Liver (tissue), 9 donors: ENCODE measurements around the gene PRKCSH. TPM values are rescaled to one million over a fixed set of nuclear protein-coding genes. Genes with fewer than 3 reads are reported as not detected.

Experiments
- DNase-seq: peaks from one replicate; pipeline ENCODE4 v3.0.0-alpha.2; 2017; ENCODE audit warnings: low spot score
- H3K27ac ChIP-seq, 2 donors: one replicate each; pipeline ENCODE4 v1.7.0; 2013; ENCODE audit warnings: inconsistent platforms in 2 of 2, low read length in 2 of 2, control low read depth in 1 of 2, low read depth in 1 of 2, mild to moderate bottlenecking in 1 of 2
- H3K27me3 ChIP-seq, 4 donors: one replicate each; pipeline versions ENCODE4 v1.6.1 to v1.7.0; 2013; ENCODE audit warnings: low read length in 3 of 4, inconsistent platforms in 1 of 4, mild to moderate bottlenecking in 1 of 4, moderate library complexity in 1 of 4; ENCODE audit not compliant: control insufficient read depth in 4 of 4, insufficient read depth in 4 of 4
- H3K36me3 ChIP-seq, 4 donors: one replicate each; pipeline versions ENCODE4 v1.6.1 to v1.7.0; 2013; ENCODE audit warnings: low read length in 3 of 4, mild to moderate bottlenecking in 3 of 4, low read depth in 1 of 4, moderate library complexity in 1 of 4; ENCODE audit not compliant: control insufficient read depth in 4 of 4, insufficient read depth in 3 of 4
- H3K4me1 ChIP-seq, 4 donors: one replicate each; pipeline versions ENCODE4 v1.6.1 to v1.7.0; 2013; ENCODE audit warnings: low read length in 3 of 4, mild to moderate bottlenecking in 3 of 4, moderate library complexity in 1 of 4; ENCODE audit not compliant: control insufficient read depth in 4 of 4, insufficient read depth in 4 of 4
- H3K4me3 ChIP-seq, 3 donors: one replicate each; pipeline versions ENCODE4 v1.6.1 to v1.7.0; 2013; ENCODE audit warnings: low read length in 3 of 3, control low read depth in 1 of 3, low read depth in 1 of 3, mild to moderate bottlenecking in 1 of 3
- H3K9ac ChIP-seq, 2 donors: one replicate each; pipeline ENCODE4 v1.7.0; 2013; ENCODE audit warnings: low read length in 2 of 2, mild to moderate bottlenecking in 2 of 2, moderate library complexity in 2 of 2, control low read depth in 1 of 2, low read depth in 1 of 2
- H3K9me3 ChIP-seq, 4 donors: one replicate each; pipeline versions ENCODE4 v1.6.1 to v1.7.0; 2013; ENCODE audit warnings: low read length in 3 of 4; ENCODE audit not compliant: control insufficient read depth in 4 of 4
- ATF3 ChIP-seq: IDR thresholded peaks from 2 replicates; pipeline ENCODE4 v1.6.1; 2016; ENCODE audit warnings: antibody characterized with exemption
- CTCF ChIP-seq: fragments of 150-350 bp; IDR thresholded peaks from 2 replicates; pipeline ENCODE4 v1.5.1; 2017; ENCODE audit warnings: improper control_type of control experiment, low read depth, low read length; ENCODE audit not compliant: missing input control
- EGR1 ChIP-seq, 2 donors: IDR thresholded peaks; 2 replicates each; pipeline ENCODE4 v1.6.1; 2016 to 2018; ENCODE audit warnings: antibody characterized with exemption in 2 of 2, low read depth in 2 of 2
- FOXA1 ChIP-seq: IDR thresholded peaks from 2 replicates; pipeline ENCODE4 v1.6.1; 2016; ENCODE audit warnings: antibody characterized with exemption
- FOXA2 ChIP-seq: IDR thresholded peaks from 2 replicates; pipeline ENCODE4 v1.6.1; 2016; ENCODE audit warnings: antibody characterized with exemption
- GABPA ChIP-seq, 2 donors: IDR thresholded peaks in 1 of 2; conservative IDR thresholded peaks in 1 of 2; 2 replicates each; pipeline ENCODE4 v1.6.1; 2016; ENCODE audit warnings: antibody characterized with exemption in 2 of 2, mild to moderate bottlenecking in 1 of 2, moderate library complexity in 1 of 2
- HNF4A ChIP-seq, 2 donors: conservative IDR thresholded peaks; 2 replicates each; pipeline ENCODE4 v1.6.1; 2016; ENCODE audit warnings: antibody characterized with exemption in 2 of 2, mild to moderate bottlenecking in 2 of 2
- HNF4G ChIP-seq: IDR thresholded peaks from 2 replicates; pipeline ENCODE4 v1.6.1; 2016; ENCODE audit warnings: antibody characterized with exemption
- JUND ChIP-seq, 2 donors: IDR thresholded peaks; 2 replicates each; pipeline ENCODE4 v1.6.1; 2016; ENCODE audit warnings: antibody characterized with exemption in 2 of 2
- MAX ChIP-seq: IDR thresholded peaks from 2 replicates; pipeline ENCODE4 v1.6.1; 2016; ENCODE audit warnings: antibody characterized with exemption
- NR2F2 ChIP-seq: IDR thresholded peaks from 2 replicates; pipeline ENCODE4 v1.6.1; 2016; ENCODE audit warnings: antibody characterized with exemption
- RAD21 ChIP-seq, 2 donors: IDR thresholded peaks; 2 replicates each; pipeline ENCODE4 v1.6.1; 2016; ENCODE audit warnings: antibody characterized with exemption in 2 of 2, mild to moderate bottlenecking in 2 of 2
- REST ChIP-seq: IDR thresholded peaks from 2 replicates; pipeline ENCODE4 v1.6.1; 2016; ENCODE audit warnings: antibody characterized with exemption, mild to moderate bottlenecking
- RXRA ChIP-seq, 2 donors: IDR thresholded peaks; 2 replicates each; pipeline ENCODE4 v1.6.1; 2017 to 2018; ENCODE audit warnings: antibody characterized with exemption in 2 of 2, mild to moderate bottlenecking in 1 of 2
- SP1 ChIP-seq: IDR thresholded peaks from 2 replicates; pipeline ENCODE4 v1.6.1; 2018; ENCODE audit warnings: antibody characterized with exemption, mild to moderate bottlenecking
- TAF1 ChIP-seq: conservative IDR thresholded peaks from 2 replicates; pipeline ENCODE4 v1.6.1; 2016; ENCODE audit warnings: antibody characterized with exemption, mild to moderate bottlenecking
- YY1 ChIP-seq: IDR thresholded peaks from 2 replicates; pipeline ENCODE4 v1.6.1; 2016; ENCODE audit warnings: antibody characterized with exemption, mild to moderate bottlenecking
- ZBTB33 ChIP-seq: IDR thresholded peaks from 2 replicates; pipeline ENCODE4 v1.6.1; 2016; ENCODE audit warnings: antibody characterized with exemption
- WGBS: extraction: QIAGEN DNeasy Blood & Tissue Kit; methylation state at CpG from one replicate; pipeline ENCODE4 v1.1.7; 2013; 5-methylcytosine and 5-hydroxymethylcytosine counted together
- polyA plus RNA-seq, 2 donors: library from polyadenylated mRNA; stranded (reverse) in 1 of 2; unstranded in 1 of 2; fragments of 200-250 nt in 1 of 2; fragments of >200 nt in 1 of 2; fragmentation: Nextera tagmentation in 1 of 2; extraction: Ambion mirVana in 1 of 2; gene quantifications; one replicate each; pipeline versions ENCODE4 v1.2.1 to v1.2.3, GENCODE V29; 2013 to 2015
- total RNA-seq, 2 donors: library from RNA; depleted of rRNA; stranded (reverse); fragments of >200 nt; gene quantifications; one replicate each; pipeline ENCODE4 v1.2.3, GENCODE V29; 2014
- donor health status: healthy.
- donor health status: healthy.
- donor health status: healthy.
- donor health status: healthy.
- donor health status: healthy.

PRKCSH gene
- total and polyA plus RNA-seq, 4 donors: 42.9 to 165 (median 78.3) TPM

- TF ChIP-seq HNF4A (conservative IDR thresholded peaks at IDR 0.05) (no peak), ATF3 (no peak), JUND (IDR thresholded peaks at IDR 0.05) (no peak), SP1 (no peak), FOXA1 (no peak), HNF4G (no peak), EGR1 (IDR thresholded peaks at IDR 0.05; ENCODE audit: low read depth in 2 of 2) (no peak), YY1 (no peak)
Observed at GRCh38 chr19:11420429-11421370, 14.7 kb upstream of the PRKCSH start (continued).

GRCh38 chr19:11421371-11422098 is 13.9 kb upstream of the PRKCSH start:
- Histone ChIP-seq H3K36me3 (no peaks in the 10 kb centered on the region), H3K9me3 (peaks cover 0 to 2% (median 0%) of the 10 kb centered on the region in 4 donors), H3K9ac (no peak overlapping the region), H3K4me3 (no peak overlapping the region), H3K27ac (peak overlapping the region in 1 of 2 donors; percentile 25), H3K27me3 (no peaks in the 10 kb centered on the region), H3K4me1 (peaks cover 8 to 23% (median 12%) of the 10 kb centered on the region in 4 donors)
- no peak for TF ChIP-seq ZBTB33
- no peak for TF ChIP-seq EGR1 (IDR thresholded peaks at IDR 0.05; ENCODE audit: low read depth in 2 of 2)
- no peak for TF ChIP-seq RAD21 (IDR thresholded peaks at IDR 0.05)
- no peak for TF ChIP-seq HNF4G
- no peak for TF ChIP-seq HNF4A (conservative IDR thresholded peaks at IDR 0.05)
- no peak for TF ChIP-seq NR2F2
- TF ChIP-seq MAX: no peak
- no peak for TF ChIP-seq TAF1
- TF ChIP-seq REST: no peak
- TF ChIP-seq RXRA (IDR thresholded peaks at IDR 0.05): no peak
- no peak for TF ChIP-seq GABPA (IDR thresholded peaks at IDR 0.05 in 1 of 2, conservative IDR thresholded peaks at IDR 0.05 in 1 of 2)
- no peak for TF ChIP-seq ATF3
- no peak for TF ChIP-seq FOXA1
- TF ChIP-seq SP1: no peak
- no peak for TF ChIP-seq JUND (IDR thresholded peaks at IDR 0.05)
- no peak for TF ChIP-seq YY1
- no peak for TF ChIP-seq FOXA2
- no peak for TF ChIP-seq CTCF
- peak; percentile 65 for DNase-seq
- WGBS: 15% methylated on average over 36 of the region's 36 CpGs
